Upper lobe of left lung (tissue), 6 donors: Measurements from ENCODE around the gene KIF12. TPM values are rescaled to one million over a fixed set of nuclear protein-coding genes. Genes with fewer than 3 reads are reported as not detected.

Experiments used
- ATAC-seq, 2 donors: fragments of 200-7000 bp; cut with Tn5 transposase; one replicate each; pipeline ENCODE4 v1.9.1; 2022; ENCODE audit warnings: mild to moderate bottlenecking in 2 of 2, moderate library complexity in 2 of 2; ENCODE audit not compliant: low FRiP score in 2 of 2
- DNase-seq, 2 donors: peaks; one replicate each; pipeline ENCODE4 v3.0.0-alpha.2; 2019 to 2020
- H3K27ac ChIP-seq, 4 donors: fragments of 200-600 bp; sonication (generic); one replicate each; pipeline ENCODE4 v1.5.1; 2016 to 2019
- H3K27me3 ChIP-seq, 4 donors: fragments of 200-600 bp; sonication (generic); one replicate each; pipeline ENCODE4 v1.5.1; 2017 to 2019
- H3K36me3 ChIP-seq, 4 donors: fragments of 200-600 bp; sonication (generic); one replicate each; pipeline ENCODE4 v1.5.1; 2016 to 2019
- H3K4me1 ChIP-seq, 4 donors: fragments of 200-600 bp; sonication (generic); one replicate each; pipeline ENCODE4 v1.5.1; 2018 to 2019
- H3K4me3 ChIP-seq, 4 donors: fragments of 200-600 bp; sonication (generic); one replicate each; pipeline ENCODE4 v1.5.1; 2017 to 2019; ENCODE audit warnings: mild to moderate bottlenecking in 2 of 4, moderate library complexity in 1 of 4
- H3K9me3 ChIP-seq, 4 donors: fragments of 200-600 bp; sonication (generic); one replicate each; pipeline ENCODE4 v1.5.1; 2018 to 2019
- CTCF ChIP-seq, 6 experiments: fragments of 450-650 bp in 4 of 6; fragments of 200-600 bp in 2 of 6; sonication (generic) in 2 of 6; IDR thresholded peaks; one replicate each; pipeline ENCODE4 v1.5.1; 2016 to 2019; ENCODE audit warnings: antibody characterized with exemption in 6 of 6
- EP300 ChIP-seq, 4 donors: sonication (generic); formaldehyde crosslinking; IDR thresholded peaks; one replicate each; pipeline ENCODE4 v1.5.1; 2017; ENCODE audit warnings: antibody characterized with exemption in 4 of 4, control low read depth in 2 of 4
- POLR2A ChIP-seq, 4 donors: fragments of 450-650 bp; IDR thresholded peaks; one replicate each; pipeline ENCODE4 v1.5.1; 2016 to 2017; ENCODE audit warnings: antibody characterized with exemption in 4 of 4, mild to moderate bottlenecking in 2 of 4
- POLR2AphosphoS5 ChIP-seq, 2 donors: sonication (generic); formaldehyde crosslinking; IDR thresholded peaks; one replicate each; pipeline ENCODE4 v1.5.1; 2017; ENCODE audit warnings: antibody characterized with exemption in 2 of 2
- WGBS, 2 donors: methylation state at CpG; one replicate each; pipeline ENCODE4 v1.1.5; 2017 to 2018; 5-methylcytosine and 5-hydroxymethylcytosine counted together
- total RNA-seq, 6 donors: library from RNA; depleted of rRNA in 4 of 6; stranded (reverse); fragments of >200 nt in 4 of 6; gene quantifications; one replicate each; pipeline versions ENCODE4 v1.1.0 to v1.2.1, GENCODE V29; 2016 to 2021
- donor health status: DM: no; HTN: no; CAD: no; lungs with moderate emphysema.
- donor health status: DM: no; HTN: yes; CAD: no; lungs with severe emphysema.

The KIF12 gene
- total RNA-seq, 6 donors from 2014 or later: 2.3 to 16.8 (median 4.4) TPM

GRCh38 chr9:114059047-114059803, 39.9 kb downstream of the KIF12 start:
- no peak for ATAC-seq
- Histone ChIP-seq H3K36me3 (no peaks in the 10 kb centered on the region), H3K9me3 (no peaks in the 10 kb centered on the region), H3K4me1 (no peaks in the 10 kb centered on the region), H3K27me3 (no peaks in the 10 kb centered on the region), H3K4me3 (no peak overlapping the region), H3K27ac (no peak overlapping the region)
- TF ChIP-seq EP300 (IDR thresholded peaks at IDR 0.05) (no peak), POLR2A (IDR thresholded peaks at IDR 0.05) (no peak), CTCF (IDR thresholded peaks at IDR 0.05) (no peak), POLR2AphosphoS5 (IDR thresholded peaks at IDR 0.05) (no peak)
- DNase-seq: peak in 1 of 2 donors; percentile 18
- 85 to 90% methylated on average over 7 to 8 of the region's 8 CpGs for WGBS, 2 donors

GRCh38 chr9:114058688-114059046, 40.4 kb downstream of the KIF12 start:
- TF ChIP-seq POLR2A (IDR thresholded peaks at IDR 0.05) (no peak), EP300 (IDR thresholded peaks at IDR 0.05) (no peak), POLR2AphosphoS5 (IDR thresholded peaks at IDR 0.05) (no peak), CTCF (IDR thresholded peaks at IDR 0.05) (no peak)
- H3K27me3 ChIP-seq: no peaks in the 10 kb centered on the region
- ATAC-seq (no peak), DNase-seq (peak in 1 of 2 donors; percentile 17)
- 54 to 71% methylated on average over 4 of the region's 4 CpGs for WGBS, 2 donors
- H3K9me3 ChIP-seq: no peaks in the 10 kb centered on the region
- no peaks in the 10 kb centered on the region for H3K36me3 ChIP-seq
- no peak overlapping the region for H3K4me3 ChIP-seq
- no peak overlapping the region for H3K27ac ChIP-seq
- H3K4me1 ChIP-seq: no peaks in the 10 kb centered on the region

- TF ChIP-seq POLR2A (IDR thresholded peaks at IDR 0.05): no peak
- no peak for TF ChIP-seq POLR2AphosphoS5 (IDR thresholded peaks at IDR 0.05)
- no peak for TF ChIP-seq EP300 (IDR thresholded peaks at IDR 0.05)
- Histone ChIP-seq H3K27ac (no peak overlapping the region), H3K4me1 (no peaks in the 10 kb centered on the region), H3K36me3 (no peaks in the 10 kb centered on the region), H3K27me3 (no peaks in the 10 kb centered on the region), H3K4me3 (no peak overlapping the region), H3K9me3 (no peaks in the 10 kb centered on the region)
- WGBS, 2 donors: 78 to 88% methylated on average over 6 to 7 of the region's 7 CpGs
- DNase-seq (peak in 1 of 2 donors; percentile 8), ATAC-seq (no peak)
These were observed 41.8 kb downstream of the KIF12 start for GRCh38 chr9:114057161-114057885.

GRCh38 chr9:114056527-114056926, 42.6 kb downstream of the KIF12 start:
- DNase-seq (peak in 1 of 2 donors; percentile 14), ATAC-seq (no peak)
- Histone ChIP-seq H3K4me1 (no peaks in the 10 kb centered on the region), H3K27ac (no peak overlapping the region), H3K9me3 (no peaks in the 10 kb centered on the region), H3K36me3 (no peaks in the 10 kb centered on the region), H3K4me3 (no peak overlapping the region), H3K27me3 (no peaks in the 10 kb centered on the region)
- WGBS, 2 donors: 92 to 95% methylated on average over 3 to 5 of the region's 5 CpGs
- no peak for TF ChIP-seq POLR2A (IDR thresholded peaks at IDR 0.05)
- TF ChIP-seq CTCF (IDR thresholded peaks at IDR 0.05): no peak
- no peak for TF ChIP-seq POLR2AphosphoS5 (IDR thresholded peaks at IDR 0.05)
- no peak for TF ChIP-seq EP300 (IDR thresholded peaks at IDR 0.05)

- Histone ChIP-seq H3K4me3 (no peak overlapping the region), H3K27me3 (no peaks in the 10 kb centered on the region), H3K9me3 (no peaks in the 10 kb centered on the region), H3K4me1 (no peaks in the 10 kb centered on the region), H3K36me3 (no peaks in the 10 kb centered on the region), H3K27ac (no peak overlapping the region)
- no peak for ATAC-seq
- no peak for TF ChIP-seq POLR2A (IDR thresholded peaks at IDR 0.05)
- no peak for TF ChIP-seq POLR2AphosphoS5 (IDR thresholded peaks at IDR 0.05)
- no peak for TF ChIP-seq EP300 (IDR thresholded peaks at IDR 0.05)
- no peak for TF ChIP-seq CTCF (IDR thresholded peaks at IDR 0.05)
- DNase-seq: peak in 1 of 2 donors; percentile 6
- WGBS, 2 donors: 87 to 92% methylated on average over 7 of the region's 7 CpGs
These were observed 43.2 kb downstream of the KIF12 start for GRCh38 chr9:114055894-114056293.
